ENCODE data around the gene GALNT2. TPM values are rescaled to one million over a fixed set of nuclear protein-coding genes. Genes with fewer than 3 reads are reported as not detected.

Gene GALNT2
- total and polyA plus RNA-seq, 9 of the 15 experiments (the other 6 are each of a cell fraction or from before 2014, with no cell fraction given), result 1.6 to 106 (median 51.9) TPM

GRCh38 chr1:230224101-230224960, 157.3 kb downstream of the GALNT2 start:
- peaks cover 4% of the 10 kb centered on the region for H3K9me1 ChIP-seq (ENCODE audit: control insufficient read depth, insufficient read depth, low read length)
- H3K79me2 ChIP-seq (ENCODE audit: control insufficient read depth, insufficient read depth, low read length), result peaks cover 17% of the 10 kb centered on the region; the same call in 2 of the 3 replicates
- in situ Hi-C loops (cut with MboI) (no loop called here), intact Hi-C loops (cut with micrococcal nuclease) (no loop called here)
- H3K9ac ChIP-seq (ENCODE audit: insufficient read depth in 1 of 2, low read depth in 2 of 2, low read length in 2 of 2), result no peak overlapping the region
- 0 out of 2 replicates have a peak, but pooled peaks cover 5% of the 10 kb centered on the region for H4K20me1 ChIP-seq (replicated peaks; ENCODE audit: control insufficient read depth, insufficient read depth, low read length)
- no peak overlapping the region for H3K4me3 ChIP-seq
- no peak overlapping the region for H3K4me2 ChIP-seq (ENCODE audit: insufficient read depth, low read length)
- no peaks in the 10 kb centered on the region for H3K27me3 ChIP-seq (ENCODE audit: control insufficient read depth in 2 of 2, insufficient read depth in 2 of 2, low read length in 2 of 2)
- H2AFZ ChIP-seq (ENCODE audit: low read depth, low read length), result no peak overlapping the region
- no peaks in the 10 kb centered on the region for H3K9me3 ChIP-seq (replicated peaks; ENCODE audit: control insufficient read depth, insufficient read depth, low read depth, low read length)
- no peak overlapping the region for H3K27ac ChIP-seq (ENCODE audit: extremely low read depth, low read depth, low read length)
- DNase-seq (ENCODE audit: extremely low read depth in 1 of 4, low spot score in 3 of 4) (no peak), ATAC-seq (no peak), FAIRE-seq (no peak)
- no TSS peak for BruUV-seq (replicated peaks)
- CTCF ChIA-PET (ENCODE audit: low intra/inter-chr PET ratio), result no interaction called here
- no peaks in the 10 kb centered on the region for H3K4me1 ChIP-seq (replicated peaks in 1 of 2; ENCODE audit: control insufficient read depth in 2 of 2, insufficient read depth in 2 of 2, low read length in 2 of 2)
- WGBS (ENCODE audit: insufficient coverage, low coverage, missing lambda C conversion rate), result 90% methylated on average over 18 of the region's 18 CpGs
- peaks cover 7% of the 10 kb centered on the region; the same call in 2 of the 3 replicates for H3K36me3 ChIP-seq (ENCODE audit: control insufficient read depth, insufficient read depth, low read length)
- POLR2A ChIA-PET, result interaction anchor here (0.6 to 1.8 kb wide), 6 partner anchors 9 to 743 kb away, joined by 3 to 5 read pairs (median 4); no protein-coding TSS in a partner anchor
- TF ChIP-seq CHD1 (IDR thresholded peaks at IDR 0.05; ENCODE audit: low read length), result no peak
- no peak for TF ChIP-seq TSC22D4 (tag; IDR thresholded peaks at IDR 0.05)
- no peak for TF ChIP-seq PATZ1 (CRISPR knock-in tag; IDR thresholded peaks at IDR 0.05; ENCODE audit: borderline replicate concordance)
- TF ChIP-seq DEAF1 (CRISPR knock-in tag; IDR thresholded peaks at IDR 0.05), result no peak
- TF ChIP-seq KLF1 (tag; IDR thresholded peaks at IDR 0.05), result no peak
- no peak for TF ChIP-seq EZH2 (IDR thresholded peaks at IDR 0.05; ENCODE audit: borderline replicate concordance, low read depth, low read length)
- no peak for TF ChIP-seq GTF2F1 (IDR thresholded peaks at IDR 0.05; ENCODE audit: low read depth, low read length)
- no peak for TF ChIP-seq ZNF408 (CRISPR knock-in tag; IDR thresholded peaks at IDR 0.05; ENCODE audit: low read depth)
- no peak for TF ChIP-seq CUX1 (CRISPR knock-in tag; IDR thresholded peaks at IDR 0.05)
- TF ChIP-seq ZNF444 (CRISPR knock-in tag; IDR thresholded peaks at IDR 0.05), result no peak
- TF ChIP-seq STAG1 (CRISPR knock-in tag; IDR thresholded peaks at IDR 0.05; ENCODE audit: borderline replicate concordance), result no peak

Measured in K562 (cell line).